ENCODE results near the gene TOP3B.

TOP3B gene, protein sequence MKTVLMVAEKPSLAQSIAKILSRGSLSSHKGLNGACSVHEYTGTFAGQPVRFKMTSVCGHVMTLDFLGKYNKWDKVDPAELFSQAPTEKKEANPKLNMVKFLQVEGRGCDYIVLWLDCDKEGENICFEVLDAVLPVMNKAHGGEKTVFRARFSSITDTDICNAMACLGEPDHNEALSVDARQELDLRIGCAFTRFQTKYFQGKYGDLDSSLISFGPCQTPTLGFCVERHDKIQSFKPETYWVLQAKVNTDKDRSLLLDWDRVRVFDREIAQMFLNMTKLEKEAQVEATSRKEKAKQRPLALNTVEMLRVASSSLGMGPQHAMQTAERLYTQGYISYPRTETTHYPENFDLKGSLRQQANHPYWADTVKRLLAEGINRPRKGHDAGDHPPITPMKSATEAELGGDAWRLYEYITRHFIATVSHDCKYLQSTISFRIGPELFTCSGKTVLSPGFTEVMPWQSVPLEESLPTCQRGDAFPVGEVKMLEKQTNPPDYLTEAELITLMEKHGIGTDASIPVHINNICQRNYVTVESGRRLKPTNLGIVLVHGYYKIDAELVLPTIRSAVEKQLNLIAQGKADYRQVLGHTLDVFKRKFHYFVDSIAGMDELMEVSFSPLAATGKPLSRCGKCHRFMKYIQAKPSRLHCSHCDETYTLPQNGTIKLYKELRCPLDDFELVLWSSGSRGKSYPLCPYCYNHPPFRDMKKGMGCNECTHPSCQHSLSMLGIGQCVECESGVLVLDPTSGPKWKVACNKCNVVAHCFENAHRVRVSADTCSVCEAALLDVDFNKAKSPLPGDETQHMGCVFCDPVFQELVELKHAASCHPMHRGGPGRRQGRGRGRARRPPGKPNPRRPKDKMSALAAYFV

DNA sequence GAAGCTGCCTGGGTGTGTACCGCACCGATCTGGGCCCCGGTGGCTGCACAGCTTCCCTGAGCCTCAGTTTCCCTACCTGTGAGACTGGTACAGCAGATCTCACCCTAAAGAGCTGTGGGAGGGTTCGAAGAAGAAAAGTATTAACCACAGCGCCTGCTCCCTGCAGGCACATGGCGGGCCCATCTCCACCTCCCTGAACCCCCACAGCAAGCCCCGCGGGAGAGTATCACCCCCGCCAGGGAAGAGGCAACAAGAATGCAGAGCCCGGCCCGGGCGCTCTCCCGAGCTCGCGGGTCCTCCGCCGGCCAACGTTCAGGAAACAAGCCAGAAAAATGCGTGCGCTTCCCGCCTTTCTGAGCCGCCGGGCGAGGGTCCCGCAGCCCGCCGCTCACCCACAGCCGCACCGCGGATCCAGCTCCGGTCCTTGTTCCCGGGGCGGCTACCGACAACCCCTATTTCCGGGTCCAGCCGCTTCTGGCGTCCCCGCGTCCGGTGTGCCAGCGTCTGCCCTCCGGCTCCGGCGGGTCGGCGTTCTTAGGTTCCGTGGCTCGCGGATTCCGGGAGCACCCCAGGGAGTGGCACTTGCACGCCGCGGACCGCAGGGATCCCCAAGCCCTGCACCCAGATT is at the start of gene TOP3B:
Gene TOP3B (minus strand): TSS at position 450 of the 628 bp plus-strand sequence. CDS start 7,078 bp downstream, outside the sequence.
- peak; percentile 78 for DNase-seq

DNA sequence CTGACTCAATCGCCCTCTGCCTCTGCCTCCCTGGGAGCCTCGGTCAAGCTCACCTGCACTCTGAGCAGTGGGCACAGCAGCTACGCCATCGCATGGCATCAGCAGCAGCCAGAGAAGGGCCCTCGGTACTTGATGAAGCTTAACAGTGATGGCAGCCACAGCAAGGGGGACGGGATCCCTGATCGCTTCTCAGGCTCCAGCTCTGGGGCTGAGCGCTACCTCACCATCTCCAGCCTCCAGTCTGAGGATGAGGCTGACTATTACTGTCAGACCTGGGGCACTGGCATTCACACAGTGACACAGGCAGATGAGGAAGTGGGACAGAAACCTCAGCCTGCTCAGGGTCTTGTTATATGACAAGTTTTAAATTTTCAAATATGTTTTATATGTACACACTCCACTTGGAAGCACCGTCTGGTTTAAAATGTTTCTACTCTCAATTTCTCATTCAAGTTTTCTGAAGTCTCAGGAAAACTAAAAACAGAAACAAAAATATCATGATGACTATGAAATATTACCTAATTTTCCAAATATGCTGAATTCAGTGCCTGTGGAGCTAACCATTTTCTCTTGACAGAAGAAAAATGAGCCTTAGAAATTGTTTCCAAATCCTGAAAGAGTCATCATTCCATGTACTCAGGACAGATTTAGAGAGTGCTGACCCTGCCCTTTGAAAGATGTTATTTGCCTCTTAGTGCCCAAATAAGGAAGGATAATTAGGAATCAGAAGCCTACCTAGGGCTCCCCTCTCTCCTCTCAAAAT is 48.8 kb upstream of the TOP3B start:
- DNase-seq = no peak

DNA sequence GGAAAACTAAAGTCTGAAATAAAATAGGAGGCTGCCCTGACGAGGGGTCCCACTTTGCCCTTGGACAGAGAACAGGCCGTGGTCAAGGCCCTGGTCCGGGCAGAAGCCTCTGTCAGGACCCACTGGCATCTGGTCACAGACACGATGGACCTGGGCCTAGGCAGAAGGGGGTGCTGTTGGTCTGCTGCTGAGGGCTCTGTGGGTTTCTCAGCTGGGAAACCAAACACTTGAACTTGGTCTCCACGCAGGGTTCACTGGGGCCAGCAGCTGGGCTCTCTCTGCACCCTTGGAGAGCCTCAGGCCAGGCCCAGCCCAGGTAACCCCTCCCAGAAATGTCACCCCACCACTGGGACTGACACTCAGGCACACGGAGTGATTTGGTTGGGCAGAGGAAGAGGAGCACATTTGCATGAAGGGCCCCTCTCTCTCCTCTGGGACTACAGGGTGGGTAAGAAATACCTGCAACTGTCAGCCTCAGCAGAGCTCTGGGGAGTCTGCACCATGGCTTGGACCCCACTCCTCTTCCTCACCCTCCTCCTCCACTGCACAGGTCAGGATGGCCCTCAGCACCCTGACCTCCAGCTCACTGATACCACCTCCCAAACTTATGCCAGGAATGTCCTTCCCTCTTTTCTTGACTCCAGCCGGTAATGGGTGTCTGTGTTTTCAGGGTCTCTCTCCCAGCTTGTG is 48.1 kb upstream of the TOP3B start:
- no peak for DNase-seq

DNA sequence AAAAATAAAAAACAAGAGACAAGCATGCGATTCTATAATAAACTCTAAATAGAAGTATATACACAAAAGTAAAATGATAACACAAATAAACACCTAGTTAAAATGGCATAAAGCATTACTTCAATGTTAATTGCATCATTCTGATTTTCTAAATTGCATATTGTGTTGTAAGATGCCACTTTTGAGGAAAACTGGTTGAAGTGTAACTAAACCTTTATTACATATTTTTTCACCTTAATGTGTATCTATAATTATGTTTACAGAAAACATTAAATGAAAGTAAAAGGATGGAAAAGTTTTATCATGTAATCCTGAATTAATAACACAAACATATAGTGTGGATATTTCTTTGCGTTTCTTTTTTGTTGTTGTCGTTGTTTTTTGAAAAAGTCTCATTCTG is 45.4 kb upstream of the TOP3B start:
- no peak for DNase-seq

DNA sequence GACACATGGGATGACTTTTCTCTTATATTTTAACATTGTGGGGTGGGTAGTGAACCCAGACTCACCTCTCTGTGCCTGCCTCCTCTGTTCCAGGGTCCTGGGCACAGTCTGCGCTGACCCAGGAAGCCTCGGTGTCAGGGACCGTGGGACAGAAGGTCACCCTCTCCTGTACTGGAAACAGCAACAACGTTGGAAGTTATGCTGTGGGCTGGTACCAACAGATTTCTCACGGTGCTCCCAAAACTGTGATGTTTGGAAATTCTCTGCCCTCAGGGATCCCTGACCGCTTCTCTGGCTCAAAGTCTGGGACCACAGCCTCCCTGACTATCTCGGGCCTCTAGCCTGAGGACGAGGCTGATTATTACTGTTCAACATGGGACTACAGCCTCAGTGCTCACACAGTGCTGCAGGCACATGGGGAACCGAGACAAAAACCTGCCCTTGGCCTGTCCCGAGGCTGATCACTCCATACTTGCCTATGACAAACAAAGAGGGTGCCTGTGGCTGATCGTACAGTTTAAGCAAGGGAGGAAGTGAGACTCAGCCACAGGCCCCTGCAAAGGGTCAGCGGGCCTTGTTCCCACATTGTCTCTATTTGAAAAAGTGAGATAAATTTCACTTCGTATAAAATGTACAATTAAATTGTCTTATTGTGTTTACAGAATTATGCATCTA is 43.7 kb upstream of the TOP3B start:
- DNase-seq = no peak

DNA sequence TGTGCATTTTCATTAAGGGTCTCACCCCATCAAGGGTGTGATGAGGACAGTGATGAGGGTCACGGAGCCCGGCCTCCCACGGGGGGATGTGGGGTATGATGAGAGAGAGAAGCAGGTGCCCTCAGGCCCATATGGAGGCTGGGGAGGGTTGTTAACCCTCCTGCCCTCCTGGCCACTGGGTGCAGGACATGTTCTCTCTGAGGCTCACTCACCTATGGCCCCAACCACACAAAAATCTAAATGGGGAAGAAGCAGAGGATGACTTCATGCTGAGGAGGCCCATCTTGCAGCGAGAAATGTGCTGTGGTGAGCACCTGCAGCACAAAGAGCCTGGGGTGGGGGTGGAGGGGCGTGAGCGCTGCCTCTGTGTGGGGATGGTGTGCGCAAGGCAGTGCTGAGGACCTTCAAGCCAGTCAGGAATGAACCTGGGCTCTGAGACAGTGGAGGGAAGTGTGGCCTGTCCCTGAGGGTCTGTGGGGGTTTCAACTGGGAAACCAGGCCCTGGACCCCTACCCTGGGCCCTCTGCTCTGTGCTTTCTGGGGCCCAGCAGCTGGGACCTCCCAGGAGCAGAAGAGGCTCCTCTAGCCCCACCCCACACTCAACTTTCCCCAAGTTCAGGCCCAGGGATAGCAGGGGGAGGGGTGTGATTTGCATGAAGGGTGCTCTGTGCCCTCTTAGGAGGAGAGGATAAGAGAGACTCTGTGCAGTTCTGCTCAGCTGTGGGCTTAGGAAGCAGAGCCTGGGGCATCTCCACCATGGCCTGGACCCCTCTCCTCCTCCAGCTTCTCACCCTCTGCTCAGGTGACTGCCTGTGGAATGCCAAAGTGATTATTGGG is 43.0 kb upstream of the TOP3B start:
- no peak for DNase-seq

DNA sequence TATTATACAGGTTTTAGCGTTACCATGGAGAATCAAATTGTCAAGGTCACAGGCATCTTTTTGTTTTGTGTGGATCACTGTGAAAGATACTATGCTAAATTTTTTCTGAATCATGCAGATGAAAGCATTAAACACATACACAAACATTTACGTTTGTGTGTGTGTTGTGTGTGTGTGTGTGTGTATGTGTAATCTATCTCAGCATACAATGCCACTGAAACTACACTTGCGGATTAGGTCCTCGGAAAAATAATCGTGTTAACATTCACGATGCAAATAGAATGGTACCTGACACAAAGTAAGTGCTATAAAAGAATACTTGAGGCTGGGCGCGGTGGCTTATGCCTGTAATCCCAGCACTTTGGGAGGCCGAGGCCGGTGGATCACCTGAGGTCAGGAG is 41.9 kb upstream of the TOP3B start:
- no peak for DNase-seq

DNA sequence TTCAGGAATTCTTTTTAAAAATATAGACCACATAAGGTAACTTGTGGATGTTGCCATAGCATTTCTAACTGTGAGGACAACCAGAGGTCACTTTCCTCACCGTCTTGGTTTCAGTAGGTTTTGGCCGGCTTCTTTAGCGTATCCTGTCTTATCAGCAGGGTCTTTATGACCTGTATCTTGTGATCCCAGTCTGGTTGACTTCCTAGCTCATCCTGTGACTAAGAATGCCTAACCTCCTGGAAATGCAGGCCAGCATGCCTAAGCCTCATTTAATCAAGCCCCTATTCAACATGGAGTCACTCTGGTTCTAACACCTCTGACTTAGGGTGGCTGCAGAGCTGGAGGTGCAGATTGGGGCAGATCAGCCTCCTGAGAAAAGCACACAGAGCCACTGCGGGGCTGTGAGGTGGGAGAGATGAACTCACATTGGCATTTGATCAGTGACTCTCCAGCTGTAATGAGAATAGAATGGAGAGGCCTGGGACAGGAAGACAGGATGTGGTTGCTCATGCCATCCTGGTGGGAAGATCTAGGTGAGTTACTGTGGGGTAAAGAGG is 41.1 kb upstream of the TOP3B start:
- no peak for DNase-seq

DNA sequence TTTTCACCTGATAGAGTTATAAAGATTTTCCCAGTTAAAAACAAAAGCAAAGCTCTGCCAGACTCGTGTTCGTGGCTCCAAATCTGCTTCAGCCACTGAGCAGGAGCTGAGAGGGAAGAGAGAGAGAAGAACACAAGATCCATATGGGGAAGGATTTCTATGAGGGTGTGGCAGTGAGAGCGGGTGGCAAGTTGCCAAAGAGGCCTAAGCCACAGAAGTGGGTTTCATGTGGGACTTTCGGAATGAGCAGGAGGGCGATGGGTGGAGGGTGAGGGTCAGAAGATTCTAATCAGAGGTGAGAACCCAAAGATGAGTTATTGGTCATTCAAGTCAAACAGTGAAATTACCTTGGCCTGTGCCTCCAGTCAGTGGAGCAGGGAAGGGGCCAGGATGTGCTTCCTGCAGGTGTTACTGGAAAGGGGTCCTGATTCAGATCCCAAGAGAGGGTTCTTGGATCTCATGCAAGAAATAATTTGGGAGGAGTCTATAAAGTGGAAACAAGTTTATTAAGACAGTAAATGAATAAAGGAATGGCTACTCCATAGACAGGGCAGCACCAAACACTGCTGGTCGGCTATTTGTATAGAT is 40.5 kb upstream of the TOP3B start:
- DNase-seq = no peak

DNA sequence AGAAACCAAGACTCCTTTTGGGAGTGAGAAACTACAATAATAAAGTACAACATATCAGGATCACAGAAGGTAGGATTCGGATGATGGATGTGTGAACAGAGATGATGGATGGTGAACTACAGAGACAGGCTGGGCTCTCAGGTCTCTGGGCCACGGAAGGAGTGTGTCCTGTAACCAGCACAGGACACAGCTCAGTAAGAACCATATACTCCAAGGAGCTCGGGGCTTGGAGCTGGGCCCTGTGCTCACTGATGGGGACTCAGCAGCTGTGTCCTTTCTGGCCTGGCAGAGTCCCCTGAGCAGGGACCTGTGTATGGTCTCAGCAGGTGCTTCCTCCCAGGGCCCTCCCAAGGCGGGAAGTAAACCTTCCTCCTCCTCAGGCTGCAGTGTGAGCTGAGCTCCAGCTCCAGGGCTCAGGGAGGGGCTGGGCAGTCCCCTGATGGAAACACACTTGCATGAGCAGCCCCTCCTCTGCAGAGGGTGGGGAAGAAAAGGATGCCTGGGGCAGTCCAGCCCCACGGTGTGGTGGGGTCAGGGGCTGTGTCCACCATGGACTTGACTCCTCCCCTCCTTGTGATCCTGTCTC is 39.8 kb upstream of the TOP3B start:
- no peak for DNase-seq

DNA sequence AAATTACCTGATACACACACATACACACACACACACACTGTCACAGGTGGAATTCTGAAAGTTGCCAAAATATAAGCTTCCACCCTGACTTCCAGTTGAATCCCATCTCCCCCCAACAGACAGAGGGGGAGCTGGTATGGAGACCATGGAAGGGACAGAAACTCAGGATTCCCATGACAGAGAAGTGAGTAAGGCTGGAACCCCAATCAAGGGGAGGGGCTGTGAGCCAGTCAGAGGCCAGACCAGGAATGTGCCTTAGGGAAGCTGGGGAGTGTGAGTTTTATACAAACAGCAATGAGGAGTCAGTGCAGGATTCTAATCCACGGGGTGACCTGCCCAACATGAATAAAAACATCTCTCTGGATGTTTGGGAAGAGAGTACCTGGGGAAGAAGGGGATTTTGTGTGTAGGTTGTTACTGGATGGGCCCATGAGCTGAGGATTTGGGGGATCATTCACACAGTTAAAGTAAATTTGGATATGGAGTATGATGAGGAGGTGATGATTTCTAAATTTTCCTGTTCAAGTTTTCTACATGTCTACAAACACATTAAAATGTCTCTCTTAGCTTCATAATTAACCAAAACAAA is 38.7 kb upstream of the TOP3B start:
- no peak for DNase-seq

DNA sequence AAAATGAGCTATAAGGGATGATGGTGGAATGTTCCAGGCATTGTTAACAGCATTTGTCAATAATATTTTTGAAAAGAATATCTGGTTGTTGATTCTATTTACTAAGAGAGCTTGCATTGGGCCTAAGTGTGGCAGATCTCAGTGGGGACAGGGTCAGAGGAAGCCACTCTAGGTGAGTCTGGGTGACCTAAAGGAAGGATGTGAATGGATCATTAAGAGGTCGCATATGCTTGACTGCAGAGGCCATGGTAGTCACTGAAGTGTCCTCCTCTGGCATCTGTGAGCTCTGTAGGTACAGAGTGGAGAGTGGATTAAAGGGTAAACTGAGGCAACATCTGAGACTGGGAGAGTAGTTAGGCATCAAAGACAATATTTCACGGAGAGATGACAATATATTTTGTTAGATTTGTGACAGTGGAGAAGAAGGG is 37.9 kb upstream of the TOP3B start:
- no peak for DNase-seq

DNA sequence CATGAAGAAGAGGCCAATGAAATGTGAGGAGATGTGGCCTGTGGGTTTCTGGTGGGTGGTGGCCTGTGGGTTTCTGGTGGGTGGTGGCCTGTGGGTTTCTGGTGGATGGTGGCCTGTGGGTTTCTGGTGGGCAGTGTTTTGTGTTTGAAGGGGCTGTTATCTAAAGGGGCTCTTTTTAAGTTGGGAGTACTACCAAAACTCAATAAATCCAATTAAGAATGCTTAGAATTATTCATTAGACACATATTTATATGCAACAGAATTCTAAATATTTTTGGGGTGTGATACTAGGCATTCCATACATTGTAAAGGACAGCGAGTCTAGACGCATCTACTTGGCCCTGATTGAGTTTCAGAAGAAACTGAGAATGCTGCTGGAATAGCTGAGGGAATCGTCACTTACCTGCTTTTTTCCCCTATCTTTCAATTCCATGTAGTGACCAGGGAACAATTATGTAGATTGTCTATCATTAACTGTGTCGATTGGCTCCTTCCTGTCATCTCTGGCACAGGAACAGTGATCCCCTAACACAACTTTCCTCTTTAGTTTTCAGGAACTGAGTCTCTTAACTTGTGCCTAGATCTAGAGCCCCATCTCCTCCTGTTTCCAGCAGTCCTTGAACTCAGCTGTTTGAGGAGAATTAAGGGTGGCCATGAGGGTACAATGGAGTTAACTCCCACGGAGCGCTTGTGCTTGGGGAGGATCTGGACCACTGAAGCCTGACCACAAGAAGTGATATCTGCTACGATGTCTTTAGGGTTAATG is 37.3 kb upstream of the TOP3B start:
- no peak for DNase-seq

DNA sequence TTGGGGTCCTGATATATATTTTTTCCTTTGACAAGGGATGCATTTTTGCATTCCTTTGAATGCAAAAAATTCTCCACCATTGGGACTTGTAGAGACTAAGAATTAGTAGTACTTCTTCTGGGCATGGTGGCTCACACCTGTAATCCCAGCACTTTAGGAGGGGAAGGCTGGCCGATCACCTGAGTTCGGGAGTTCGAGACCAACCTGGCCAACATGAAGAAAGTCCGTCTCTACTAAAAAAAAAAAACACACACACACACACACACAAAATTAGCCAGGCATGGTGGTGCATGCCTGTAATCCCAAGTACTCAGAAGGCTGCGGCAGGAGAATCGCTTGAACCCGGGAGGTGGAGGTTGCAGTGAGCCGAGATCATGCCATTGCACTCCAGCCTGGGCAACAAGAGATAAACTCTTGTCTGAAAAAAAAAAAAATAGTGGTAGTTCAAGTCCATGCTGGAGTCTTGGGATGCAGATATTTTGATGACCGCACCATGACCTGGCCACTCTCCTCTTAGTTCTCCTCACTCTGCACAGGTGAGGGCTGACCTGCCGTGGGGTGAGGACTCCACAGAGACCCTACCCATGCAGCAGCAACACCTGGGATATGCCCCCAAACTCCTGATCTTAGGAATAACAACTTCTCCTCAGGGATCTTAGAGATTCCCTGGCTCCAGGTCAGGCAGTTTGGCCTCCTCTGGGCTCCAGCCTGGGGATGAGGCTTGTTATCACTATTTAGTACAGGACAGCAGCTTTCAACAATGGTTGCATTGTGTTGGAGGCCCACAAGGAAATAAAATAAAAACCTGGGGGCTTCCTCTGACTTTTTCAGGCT is 36.5 kb upstream of the TOP3B start:
- no peak for DNase-seq

DNA sequence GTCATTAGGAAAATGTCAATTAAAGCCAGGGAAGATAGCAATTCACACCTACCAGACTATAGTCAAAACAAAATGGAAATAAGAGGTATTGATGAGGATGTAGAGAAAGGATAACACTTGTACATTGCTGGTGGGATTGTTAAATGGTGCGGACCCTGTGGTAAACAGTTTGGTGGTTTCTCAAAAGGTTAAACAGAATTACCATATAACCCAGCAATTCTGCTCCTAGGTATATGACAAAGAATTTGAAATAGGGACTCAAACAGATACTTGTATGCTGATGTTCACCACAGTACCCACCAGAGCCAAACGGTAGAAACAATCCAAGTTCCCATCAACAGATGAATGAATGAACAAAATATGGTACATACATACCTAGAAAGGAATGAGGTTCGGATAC is 33.0 kb upstream of the TOP3B start:
- DNase-seq = no peak

DNA sequence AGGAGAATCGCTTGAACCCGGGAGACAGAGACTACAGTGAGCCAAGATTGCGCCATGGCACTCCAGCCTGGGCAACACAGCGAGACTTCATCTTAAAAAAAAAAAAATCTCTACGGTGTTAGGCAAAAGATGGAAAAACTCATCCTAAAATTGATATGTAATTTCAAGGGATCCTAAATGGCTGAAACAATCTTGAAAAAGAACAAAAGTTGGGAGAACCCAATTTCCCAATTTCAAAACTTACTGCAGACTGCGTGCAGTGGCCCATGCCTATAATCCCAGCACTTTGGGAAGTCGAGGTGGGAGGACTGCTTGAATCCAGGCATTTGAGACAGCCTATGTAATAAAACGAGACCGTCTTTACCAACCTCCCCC is 31.7 kb upstream of the TOP3B start:
- no peak for DNase-seq

DNA sequence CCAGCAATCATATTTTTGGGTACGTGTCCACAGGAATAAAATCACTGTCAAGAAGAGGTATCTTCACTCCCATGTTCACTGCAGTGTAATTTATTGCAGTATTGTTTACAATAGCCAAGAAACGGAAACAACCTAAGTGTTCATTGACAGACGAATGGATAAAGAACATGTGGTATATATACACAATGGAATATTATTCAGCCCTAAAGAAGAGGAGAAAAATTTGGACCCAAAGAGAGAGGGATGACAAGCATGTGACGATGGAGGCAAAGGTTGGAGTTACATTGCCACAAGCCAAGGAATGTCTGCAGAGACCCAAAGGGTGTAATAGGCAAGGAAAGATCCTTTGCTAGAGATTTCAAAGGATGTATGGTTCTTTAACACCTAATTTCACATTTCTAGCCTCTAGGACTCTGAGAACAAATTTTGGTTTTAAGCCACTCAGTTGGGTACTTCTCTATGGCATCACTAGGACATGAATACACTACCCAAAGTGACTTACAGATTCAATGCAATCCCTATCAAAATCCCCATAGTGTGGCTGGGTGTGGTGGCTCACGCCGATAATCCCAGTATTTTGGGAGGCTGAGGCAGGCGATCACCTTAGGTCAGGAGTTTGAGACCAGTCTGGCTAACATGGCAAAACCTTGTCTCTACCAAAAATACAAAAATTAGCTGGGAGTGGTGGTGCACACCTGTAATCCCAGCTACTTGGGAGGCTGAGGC is 31.1 kb upstream of the TOP3B start:
- no peak for DNase-seq

Measured in fibroblast of skin of right biceps (primary cell).